Measurements from ENCODE around the gene FMO1.

DNA sequence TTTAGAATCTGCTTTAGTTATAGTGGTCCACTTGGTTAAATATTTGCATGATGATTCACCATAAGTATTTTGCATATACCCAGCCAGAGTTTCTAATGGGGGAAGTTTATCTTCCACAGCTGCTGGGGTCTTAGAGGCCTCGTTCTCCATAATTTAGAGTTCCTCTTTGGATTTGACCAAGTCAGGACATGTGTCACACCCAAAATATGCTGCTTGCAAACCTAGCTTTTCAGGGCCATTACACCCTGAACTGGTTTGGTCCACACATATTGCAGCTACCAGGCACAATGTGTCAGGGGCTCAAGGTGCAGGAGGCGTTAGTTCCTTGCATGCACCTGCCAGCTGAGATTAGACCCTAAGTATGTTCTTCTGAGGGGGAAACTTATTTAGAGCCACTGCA is 48.6 kb downstream of the FMO1 start:
- TF ChIP-seq, protein P1, sequence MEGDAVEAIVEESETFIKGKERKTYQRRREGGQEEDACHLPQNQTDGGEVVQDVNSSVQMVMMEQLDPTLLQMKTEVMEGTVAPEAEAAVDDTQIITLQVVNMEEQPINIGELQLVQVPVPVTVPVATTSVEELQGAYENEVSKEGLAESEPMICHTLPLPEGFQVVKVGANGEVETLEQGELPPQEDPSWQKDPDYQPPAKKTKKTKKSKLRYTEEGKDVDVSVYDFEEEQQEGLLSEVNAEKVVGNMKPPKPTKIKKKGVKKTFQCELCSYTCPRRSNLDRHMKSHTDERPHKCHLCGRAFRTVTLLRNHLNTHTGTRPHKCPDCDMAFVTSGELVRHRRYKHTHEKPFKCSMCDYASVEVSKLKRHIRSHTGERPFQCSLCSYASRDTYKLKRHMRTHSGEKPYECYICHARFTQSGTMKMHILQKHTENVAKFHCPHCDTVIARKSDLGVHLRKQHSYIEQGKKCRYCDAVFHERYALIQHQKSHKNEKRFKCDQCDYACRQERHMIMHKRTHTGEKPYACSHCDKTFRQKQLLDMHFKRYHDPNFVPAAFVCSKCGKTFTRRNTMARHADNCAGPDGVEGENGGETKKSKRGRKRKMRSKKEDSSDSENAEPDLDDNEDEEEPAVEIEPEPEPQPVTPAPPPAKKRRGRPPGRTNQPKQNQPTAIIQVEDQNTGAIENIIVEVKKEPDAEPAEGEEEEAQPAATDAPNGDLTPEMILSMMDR (IDR thresholded peaks at IDR 0.05 in 4 of 5, conservative IDR thresholded peaks at IDR 0.05 in 1 of 5) = no peak
- no peak for TF ChIP-seq POLR2A (IDR thresholded peaks at IDR 0.05)
